ENCODE results near the gene CDH4.
A peak's percentile ranks its signal among the peaks of the same experiment; 100 is the strongest.

The CDH4 gene

DNA sequence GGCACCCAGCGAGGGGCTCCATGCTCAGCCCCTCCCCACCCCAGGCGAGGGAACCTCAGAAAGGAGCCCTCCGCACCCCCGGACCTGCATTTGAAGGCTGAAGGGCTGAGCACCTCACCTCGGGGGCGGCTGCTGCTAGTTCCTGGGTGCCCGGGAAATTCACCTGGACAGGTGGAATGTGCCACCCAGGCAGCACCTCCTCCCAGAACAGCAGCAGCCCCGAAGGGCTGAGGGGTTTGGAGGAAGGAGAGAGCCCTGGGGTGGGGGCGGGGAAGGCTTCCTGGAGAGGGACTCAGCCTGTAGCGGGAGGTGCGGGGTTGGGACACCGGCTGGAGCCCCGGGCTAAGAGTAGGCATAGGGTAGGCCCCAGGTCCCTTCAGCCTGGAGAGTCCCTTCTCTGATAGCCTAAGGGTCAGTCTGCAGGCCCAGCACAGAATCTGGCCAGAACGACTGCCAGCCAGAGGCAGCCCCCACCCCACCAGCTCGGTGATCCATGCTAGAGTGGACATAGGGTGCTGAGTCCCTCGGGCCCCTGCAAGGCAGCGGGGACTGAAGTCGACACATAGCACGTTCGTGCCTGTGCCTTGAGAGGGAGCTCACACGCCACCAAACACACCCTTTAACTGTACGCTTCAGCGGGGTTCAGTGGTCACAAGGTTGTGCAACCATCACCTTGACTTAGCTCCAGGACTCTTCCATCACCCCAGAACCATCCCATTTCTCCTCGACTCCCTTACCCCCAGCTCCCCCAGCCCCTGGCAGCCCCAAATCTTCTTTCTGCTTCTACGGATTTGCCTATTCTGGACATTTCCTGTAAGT, 632.7 kb downstream of the CDH4 start:
- no peak for DNase-seq (ENCODE audit: low spot score)

DNA sequence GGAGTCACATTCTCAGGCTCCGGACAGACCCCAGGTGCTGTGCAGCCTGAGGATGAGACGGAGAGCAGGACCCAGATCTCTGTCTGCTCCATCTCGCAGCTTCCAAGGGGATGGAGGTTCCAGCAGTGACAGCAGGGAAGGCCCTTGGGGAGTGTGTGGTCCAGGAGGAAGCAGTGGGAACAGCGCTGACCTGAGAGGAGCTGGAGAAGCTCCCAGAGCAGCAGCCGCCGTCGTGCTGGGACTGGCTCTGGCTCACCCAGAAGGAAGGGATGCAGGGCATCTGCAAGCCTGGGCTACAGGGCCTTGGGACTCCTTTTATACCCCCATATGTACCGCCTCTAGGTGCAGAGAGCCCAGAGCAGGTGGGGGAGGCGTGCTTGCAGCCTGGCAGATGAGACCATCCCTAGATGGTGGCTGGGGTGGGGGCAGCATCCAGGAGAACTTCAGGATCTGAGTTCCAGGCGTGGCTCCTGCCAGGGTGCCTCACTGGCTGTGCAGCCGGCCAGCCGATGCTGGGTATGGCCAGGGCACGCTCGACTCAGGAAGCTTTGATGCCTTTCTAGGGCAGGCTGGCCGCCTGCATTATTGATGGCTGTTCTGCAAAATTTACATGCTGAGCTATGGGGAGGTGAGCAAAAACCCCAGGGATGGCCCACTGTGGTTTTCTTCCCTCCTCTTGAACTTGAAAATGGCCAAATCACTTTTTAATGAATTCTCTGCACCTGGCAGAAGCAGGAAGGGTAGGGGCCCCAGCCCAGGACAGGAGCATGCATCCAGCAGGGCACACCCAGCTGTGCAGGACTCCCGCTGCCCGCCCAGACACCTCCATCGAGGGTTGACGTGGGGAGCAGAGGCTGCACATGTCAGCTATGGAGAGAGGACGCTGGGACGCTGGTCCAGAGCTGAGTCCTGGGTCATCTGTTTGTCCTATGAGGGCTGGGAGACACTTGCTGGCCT, 634.0 kb downstream of the CDH4 start:
- DNase-seq (ENCODE audit: low spot score), result no peak

- DNase-seq (ENCODE audit: low spot score), result peak; percentile 61
Measured at GRCh38 chr20:61886721-61887595, 634.9 kb downstream of the CDH4 start.

DNA sequence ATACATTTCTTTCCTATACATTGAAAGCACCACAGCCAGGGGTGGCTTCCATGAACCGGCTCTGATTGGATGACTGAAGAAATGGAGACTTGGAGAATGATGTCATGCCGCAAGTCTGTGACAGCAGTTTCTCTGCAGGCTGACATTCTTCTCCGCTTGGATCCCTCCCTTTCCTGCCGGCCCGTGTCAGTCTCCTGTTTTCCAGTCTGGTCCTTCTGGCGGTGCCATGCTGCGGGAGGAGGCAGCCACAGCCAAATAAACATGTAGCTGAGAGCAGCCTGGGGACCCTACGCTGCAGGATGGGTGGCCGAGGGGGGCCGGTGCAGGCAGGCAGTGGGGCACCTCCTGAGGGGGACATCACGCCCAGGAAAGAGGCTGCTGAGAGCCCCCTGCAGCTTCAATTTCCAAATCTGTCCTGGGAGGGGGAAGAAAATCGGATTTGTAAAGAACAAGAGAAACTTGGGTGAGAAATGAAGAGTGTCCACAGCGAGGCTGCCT, 635.6 kb downstream of the CDH4 start:
- DNase-seq (ENCODE audit: low spot score), result no peak

DNA sequence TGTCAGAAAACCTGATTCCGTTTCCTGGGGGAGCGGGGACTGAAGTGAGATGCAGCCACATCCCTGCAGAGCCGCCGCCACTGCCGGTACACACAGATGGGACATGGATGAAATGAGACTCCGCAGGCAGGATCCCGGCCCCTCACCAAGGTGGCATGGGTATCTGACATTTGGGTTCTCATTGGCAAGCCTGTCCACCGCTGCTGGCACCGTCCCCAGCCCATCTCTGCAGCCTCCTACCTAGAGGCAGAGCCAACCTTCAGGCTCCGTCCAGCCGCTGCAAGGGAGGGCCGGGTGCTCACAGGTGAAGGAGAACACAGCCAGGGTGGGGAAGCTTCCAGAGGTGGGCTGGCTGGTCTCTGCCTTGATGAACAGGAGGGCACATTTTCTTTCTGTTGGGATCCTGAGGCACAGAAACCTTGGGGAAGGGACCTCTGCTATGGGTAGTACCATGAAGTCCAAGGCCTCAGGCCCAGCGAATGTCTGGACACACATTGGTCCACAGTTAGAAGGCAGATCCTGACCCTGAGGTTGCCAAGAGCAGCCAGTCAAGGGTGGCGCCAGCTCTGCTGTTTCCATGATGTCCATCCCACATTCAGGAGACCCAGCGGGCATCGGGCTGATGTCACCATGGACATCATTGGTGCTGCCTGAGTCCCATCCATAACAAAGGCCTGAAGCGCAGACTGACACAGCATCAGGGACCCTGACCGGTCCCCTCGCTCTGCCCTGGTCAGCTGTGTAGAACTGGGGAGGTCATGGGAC, 636.2 kb downstream of the CDH4 start:
- DNase-seq (ENCODE audit: low spot score), result no peak

DNA sequence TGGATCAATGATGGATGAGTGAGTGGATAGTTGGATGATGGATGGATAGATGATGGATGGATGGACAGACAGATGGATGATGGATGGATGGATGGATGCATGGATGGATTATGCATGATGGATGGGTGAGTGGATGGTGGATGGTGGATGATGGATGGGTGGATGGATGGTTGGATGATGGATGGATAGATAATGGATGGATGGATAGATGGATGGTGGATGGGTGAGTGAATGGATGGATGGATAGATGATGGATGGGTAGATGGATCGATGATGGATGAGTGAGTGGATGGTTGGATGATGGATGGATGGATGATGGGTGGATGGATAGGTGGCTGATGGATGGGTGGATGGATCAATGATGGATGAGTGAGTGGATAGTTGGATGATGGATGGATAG, 637.6 kb downstream of the CDH4 start:
- DNase-seq (ENCODE audit: low spot score), result no peak

DNA sequence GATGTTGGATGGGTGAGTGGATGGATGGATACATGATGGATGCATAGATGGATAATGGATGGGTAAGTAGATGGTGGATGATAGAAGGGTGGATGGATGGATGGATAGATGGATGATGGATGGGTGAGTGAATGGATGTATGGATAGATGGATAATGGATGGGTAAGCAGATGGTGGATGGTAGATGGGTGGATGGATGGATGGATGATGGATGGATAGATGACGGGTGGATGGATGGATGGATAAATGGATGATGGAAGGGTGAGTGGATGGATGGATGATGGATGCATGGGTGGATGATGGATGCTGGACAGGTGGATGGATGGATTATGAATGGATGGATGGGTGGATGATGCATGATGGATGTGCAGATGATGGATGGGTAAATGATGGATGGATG, 638.1 kb downstream of the CDH4 start:
- no peak for DNase-seq (ENCODE audit: low spot score)

DNA sequence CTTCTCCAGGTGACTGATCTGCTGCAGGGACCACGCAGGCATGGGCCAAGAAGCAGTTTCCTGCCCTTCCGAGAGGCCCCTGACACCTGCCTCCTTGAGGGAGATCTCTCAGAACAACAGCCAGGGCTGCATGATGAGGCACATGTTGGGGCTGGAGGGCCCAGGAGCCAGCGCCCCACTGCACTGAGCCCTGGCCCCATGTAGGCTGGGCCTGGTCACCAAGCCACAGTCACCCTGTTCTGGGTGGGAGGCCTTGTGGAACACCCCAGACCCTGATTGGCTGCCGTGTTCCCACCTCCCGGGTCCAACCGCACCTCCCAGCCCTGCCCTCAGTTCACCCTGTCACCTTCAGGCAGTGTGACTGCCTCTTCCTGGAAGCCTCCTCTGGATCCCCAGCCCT, 639.4 kb downstream of the CDH4 start:
- DNase-seq (ENCODE audit: low spot score), result no peak

- DNase-seq (ENCODE audit: low spot score), result no peak
Measured at GRCh38 chr20:61891916-61892649, 640.0 kb downstream of the CDH4 start.

DNA sequence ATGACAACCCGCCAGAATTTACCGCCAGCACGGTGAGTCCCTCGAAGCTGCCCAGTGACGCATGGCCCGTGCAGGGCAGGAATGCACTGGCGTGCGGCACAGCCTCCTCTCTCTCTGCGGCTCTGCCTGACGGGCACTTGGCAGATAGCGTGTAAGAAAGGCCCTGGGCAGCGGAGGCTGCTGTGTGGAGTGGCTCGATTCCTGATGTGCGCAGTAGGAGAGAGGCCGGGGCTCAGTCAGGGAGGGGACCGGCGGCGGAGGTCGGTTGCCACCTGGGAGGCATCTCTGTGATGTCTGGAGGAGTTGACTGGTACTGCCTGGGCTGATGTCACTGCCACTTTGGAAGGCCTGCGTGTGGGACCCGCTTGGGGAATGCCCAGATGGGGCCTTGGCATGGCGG, 643.0 kb downstream of the CDH4 start:
- DNase-seq (ENCODE audit: low spot score), result no peak

DNA sequence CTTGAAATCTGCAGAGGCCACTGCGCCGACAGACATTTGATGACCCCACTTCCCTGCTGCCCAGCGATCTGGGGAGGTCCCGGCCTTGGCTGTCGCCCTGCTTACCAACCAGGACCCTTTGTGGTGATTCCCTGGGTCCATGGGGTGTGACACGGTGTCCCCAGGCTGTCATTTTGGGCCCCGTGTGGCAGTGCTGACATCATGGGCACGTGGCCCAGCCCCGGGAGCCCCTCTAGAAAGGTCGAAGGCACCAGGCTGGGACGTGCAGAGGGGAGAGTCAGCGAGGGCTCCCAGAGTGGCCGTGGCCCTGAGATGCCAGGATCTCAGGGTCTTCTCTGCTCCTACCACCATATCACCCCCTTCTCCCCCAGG, 643.6 kb downstream of the CDH4 start:
- DNase-seq (ENCODE audit: low spot score), result no peak

- DNase-seq (ENCODE audit: low spot score), result peak; percentile 42
Measured at GRCh38 chr20:61896058-61896961, 644.2 kb downstream of the CDH4 start.

DNA sequence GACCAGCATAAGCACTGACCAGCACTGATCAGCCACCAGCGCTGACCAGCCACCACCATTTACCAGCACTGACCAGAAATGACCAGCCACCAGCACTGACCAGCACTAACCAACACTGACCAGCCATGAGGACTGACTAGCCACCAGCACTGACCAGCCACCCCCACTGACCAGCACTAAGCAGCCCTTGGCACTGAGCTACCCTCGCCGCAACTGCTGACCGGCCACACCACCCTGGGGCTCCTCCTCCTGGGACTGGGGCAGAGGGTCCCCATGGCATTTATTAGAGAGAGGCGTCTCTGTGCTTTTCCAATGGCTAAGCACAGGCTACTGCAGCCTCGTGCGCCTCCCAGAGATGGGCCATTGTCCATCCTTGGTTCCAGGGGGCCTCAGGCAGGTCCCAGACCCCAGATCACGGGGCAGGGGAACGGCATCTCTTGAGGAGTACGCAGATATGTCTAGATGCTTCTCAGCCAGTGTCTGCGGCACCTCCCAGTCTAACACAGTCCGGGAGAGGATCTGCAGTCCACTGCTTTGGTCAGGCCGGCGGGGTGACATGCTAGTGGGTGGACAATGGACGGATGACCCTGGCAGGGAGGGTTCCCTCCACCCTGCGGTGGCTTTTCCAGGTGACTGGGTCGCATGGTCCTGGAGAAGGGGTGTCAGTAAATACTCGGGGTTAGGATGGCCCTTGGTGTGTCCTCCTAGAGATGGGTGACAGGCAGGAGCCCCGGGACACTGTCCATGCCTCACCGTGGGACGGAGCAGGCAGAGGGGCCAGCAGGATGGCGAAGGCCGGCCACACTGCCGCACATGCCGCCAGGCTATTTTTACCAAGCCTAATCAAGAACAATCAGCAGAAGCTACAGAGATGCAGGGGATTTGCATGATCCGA, 645.6 kb downstream of the CDH4 start:
- no peak for DNase-seq (ENCODE audit: low spot score)

DNA sequence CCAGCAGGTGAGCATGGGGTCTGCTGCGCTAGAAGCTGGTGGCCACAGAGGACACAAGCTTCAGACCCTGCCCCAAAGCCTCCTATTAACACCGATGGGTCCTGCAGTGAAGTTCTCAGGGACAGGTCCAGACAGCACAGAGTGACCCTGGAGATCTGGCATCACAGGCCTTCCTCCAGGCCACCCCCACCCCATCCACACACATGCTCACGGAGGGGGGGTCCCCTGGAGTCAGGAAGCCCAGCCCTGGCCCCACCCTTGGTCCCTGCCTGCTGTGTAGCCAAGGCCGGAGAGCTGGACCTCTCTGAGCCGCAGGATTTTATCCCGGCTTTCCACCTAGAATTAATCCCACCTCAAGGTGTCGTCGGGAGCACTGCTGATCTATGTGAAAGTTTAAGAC, 646.3 kb downstream of the CDH4 start:
- DNase-seq (ENCODE audit: low spot score), result no peak

GRCh38 chr20:61900011-61900944, 648.2 kb downstream of the CDH4 start:
- DNase-seq (ENCODE audit: low spot score), result no peak

DNA sequence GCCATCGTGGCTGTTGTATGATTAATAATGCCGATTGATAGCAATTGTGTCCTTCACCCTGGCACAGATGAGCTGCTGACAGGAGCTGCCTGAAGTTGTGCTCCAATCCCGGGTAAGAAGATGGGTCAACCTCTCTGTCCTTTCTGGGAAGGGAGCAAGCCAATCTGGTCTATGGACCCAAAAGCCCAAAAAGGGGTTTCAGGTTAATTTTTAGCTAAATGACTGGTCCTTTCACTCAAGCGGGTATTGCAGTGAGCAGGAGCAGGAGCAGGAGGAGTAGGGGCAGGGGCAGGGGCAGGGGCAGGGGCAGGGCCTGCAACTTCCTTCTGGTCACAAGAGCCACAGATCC, 648.9 kb downstream of the CDH4 start:
- no peak for DNase-seq (ENCODE audit: low spot score)
